OCI-LY3 (cell line): ENCODE measurements around the gene FFAR3.

Experiments used
- CTCF ChIP-seq: fragments of 200-600, 300-600 bp; sonication (generic); IDR thresholded peaks from 2 replicates; pipeline ENCODE4 v1.5.1; 2014; ENCODE audit warnings: antibody characterized with exemption, low read length, low read depth
- EZH2phosphoT487 ChIP-seq: fragments of 200-600 bp; shearing (Covaris generic); IDR thresholded peaks from 2 replicates; pipeline ENCODE4 v1.6.1; 2018; ENCODE audit warnings: antibody characterized with exemption, mixed run types, low read depth

GRCh38 chr19:35362261-35363000 lies 4.2 kb downstream of the FFAR3 start:
- no peak for TF ChIP-seq CTCF
- no peak for TF ChIP-seq EZH2phosphoT487
